A549 (cell line): ENCODE measurements around the gene FKBP11.

Experiments used
- BCL3 ChIP-seq: fragments of >200 bp; sonication (Bioruptor Twin); formaldehyde crosslinking; IDR thresholded peaks from 3 replicates; pipeline ENCODE4 v1.6.1; 2016
- BHLHE40 ChIP-seq: IDR thresholded peaks from 2 replicates; pipeline ENCODE4 v1.6.1; 2012; ENCODE audit warnings: low read depth, low read length, inconsistent platforms
- CHD2 ChIP-seq: fragments of 150-350 bp; IDR thresholded peaks from 2 replicates; pipeline ENCODE4 v1.6.1; 2014; ENCODE audit warnings: low read length; ENCODE audit not compliant: partially characterized antibody
- HOXA7 ChIP-seq: fragments of 250-450 bp; sonication (Bioruptor Pico); IDR thresholded peaks from 2 replicates; pipeline ENCODE4 v1.5.0; 2020; ENCODE audit warnings: mild to moderate bottlenecking, moderate library complexity
- MAFK ChIP-seq: fragments of 450-650 bp; IDR thresholded peaks from 2 replicates; pipeline ENCODE4 v1.6.1; 2014; ENCODE audit not compliant: partially characterized antibody
- POLR2A ChIP-seq: IDR thresholded peaks from 2 replicates; pipeline ENCODE4 v1.6.1; 2012; ENCODE audit warnings: mild to moderate bottlenecking, low read length
- RCOR1 ChIP-seq: fragments of 150-350 bp; IDR thresholded peaks from 2 replicates; pipeline ENCODE4 v1.6.1; 2014; ENCODE audit warnings: antibody characterized with exemption, low read length, low read depth
- SMC3 ChIP-seq: fragments of >200 bp; sonication (Bioruptor Twin); formaldehyde crosslinking; IDR thresholded peaks from 3 replicates; pipeline ENCODE4 v1.6.1; 2018; ENCODE audit warnings: inconsistent platforms
- TP53 ChIP-seq: fragments of 250-450 bp; sonication (Bioruptor Pico); IDR thresholded peaks from 2 replicates; pipeline ENCODE4 v1.5.0; 2021; ENCODE audit warnings: mild to moderate bottlenecking, moderate library complexity
- TF ChIP-seq, protein P1 (sequence below): fragments of >200 bp; sonication (Bioruptor Twin); formaldehyde crosslinking; IDR thresholded peaks from 3 replicates; pipeline ENCODE4 v1.5.1; 2016
- TF ChIP-seq, protein P2 (sequence below): IDR thresholded peaks from 2 replicates; pipeline ENCODE4 v1.6.1; 2012
- TF ChIP-seq, protein P3 (sequence below): fragments of 450-650 bp; IDR thresholded peaks from 2 replicates; pipeline ENCODE4 v1.6.1; 2014; ENCODE audit warnings: antibody characterized with exemption

DNA sequence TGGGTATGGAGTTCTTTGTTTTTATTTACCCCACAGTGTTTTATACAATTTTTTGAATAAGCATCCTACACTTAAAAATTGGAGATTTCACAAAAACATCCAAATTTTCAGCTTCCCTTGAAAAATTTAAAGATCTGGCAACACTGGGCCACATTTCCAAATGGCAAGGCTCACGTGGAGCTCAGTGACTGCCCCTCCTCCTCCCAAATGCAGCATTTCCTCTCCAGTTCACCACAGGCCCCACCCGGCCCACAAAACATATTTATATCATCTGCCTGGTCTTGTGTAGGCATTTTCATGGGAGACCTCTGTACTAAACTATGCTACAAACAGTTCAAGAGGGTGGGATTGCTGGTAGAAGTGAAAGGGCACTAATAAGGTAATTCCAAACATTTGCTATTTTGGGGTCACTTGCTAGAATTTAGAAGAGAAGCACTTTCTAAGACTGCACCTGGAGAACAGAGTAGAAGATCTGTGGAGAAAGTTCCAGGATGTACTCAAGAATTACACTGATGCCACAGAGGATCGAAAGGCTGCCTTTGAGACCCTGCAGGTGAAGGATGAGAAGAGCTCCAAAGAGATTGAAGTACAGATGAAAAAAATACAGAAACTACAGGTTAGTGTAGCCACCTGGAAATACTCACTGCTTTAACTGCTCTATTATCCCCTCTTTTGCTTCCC, 7.3 kb downstream of the FKBP11 start:
- TF ChIP-seq POLR2A (no peak), RCOR1 (no peak), SMC3 (no peak), BHLHE40 (no peak), TP53 (no peak), HOXA7 (CRISPR knock-in tag) (no peak), CHD2 (no peak), BCL3 (no peak), MAFK (no peak)
- TF ChIP-seq, protein P1, sequence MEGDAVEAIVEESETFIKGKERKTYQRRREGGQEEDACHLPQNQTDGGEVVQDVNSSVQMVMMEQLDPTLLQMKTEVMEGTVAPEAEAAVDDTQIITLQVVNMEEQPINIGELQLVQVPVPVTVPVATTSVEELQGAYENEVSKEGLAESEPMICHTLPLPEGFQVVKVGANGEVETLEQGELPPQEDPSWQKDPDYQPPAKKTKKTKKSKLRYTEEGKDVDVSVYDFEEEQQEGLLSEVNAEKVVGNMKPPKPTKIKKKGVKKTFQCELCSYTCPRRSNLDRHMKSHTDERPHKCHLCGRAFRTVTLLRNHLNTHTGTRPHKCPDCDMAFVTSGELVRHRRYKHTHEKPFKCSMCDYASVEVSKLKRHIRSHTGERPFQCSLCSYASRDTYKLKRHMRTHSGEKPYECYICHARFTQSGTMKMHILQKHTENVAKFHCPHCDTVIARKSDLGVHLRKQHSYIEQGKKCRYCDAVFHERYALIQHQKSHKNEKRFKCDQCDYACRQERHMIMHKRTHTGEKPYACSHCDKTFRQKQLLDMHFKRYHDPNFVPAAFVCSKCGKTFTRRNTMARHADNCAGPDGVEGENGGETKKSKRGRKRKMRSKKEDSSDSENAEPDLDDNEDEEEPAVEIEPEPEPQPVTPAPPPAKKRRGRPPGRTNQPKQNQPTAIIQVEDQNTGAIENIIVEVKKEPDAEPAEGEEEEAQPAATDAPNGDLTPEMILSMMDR, result no peak
- TF ChIP-seq, protein P2, sequence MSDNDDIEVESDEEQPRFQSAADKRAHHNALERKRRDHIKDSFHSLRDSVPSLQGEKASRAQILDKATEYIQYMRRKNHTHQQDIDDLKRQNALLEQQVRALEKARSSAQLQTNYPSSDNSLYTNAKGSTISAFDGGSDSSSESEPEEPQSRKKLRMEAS, result no peak
- TF ChIP-seq, protein P3, sequence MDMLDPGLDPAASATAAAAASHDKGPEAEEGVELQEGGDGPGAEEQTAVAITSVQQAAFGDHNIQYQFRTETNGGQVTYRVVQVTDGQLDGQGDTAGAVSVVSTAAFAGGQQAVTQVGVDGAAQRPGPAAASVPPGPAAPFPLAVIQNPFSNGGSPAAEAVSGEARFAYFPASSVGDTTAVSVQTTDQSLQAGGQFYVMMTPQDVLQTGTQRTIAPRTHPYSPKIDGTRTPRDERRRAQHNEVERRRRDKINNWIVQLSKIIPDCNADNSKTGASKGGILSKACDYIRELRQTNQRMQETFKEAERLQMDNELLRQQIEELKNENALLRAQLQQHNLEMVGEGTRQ, result no peak
